GM13976 (cell line): ENCODE results near the gene COL7A1.

Experiments
- DNase-seq: peaks from one replicate; pipeline ENCODE4 v3.0.0; 2012; ENCODE audit warnings: low spot score
- in situ Hi-C: fragments of 300-500 bp; cut with MboI; formaldehyde crosslinking; loops from one replicate; pipeline ENCODE4 v1.12.0; 2022; ENCODE audit warnings: low sequenced_read_pairs, mixed read lengths, inconsistent platforms; ENCODE audit not compliant: unreplicated experiment
- TF ChIP-seq, protein P1 (sequence below): IDR thresholded peaks from 2 replicates; pipeline ENCODE4 v1.5.1; 2012; ENCODE audit warnings: borderline replicate concordance, mild to moderate bottlenecking; ENCODE audit not compliant: insufficient read depth; ENCODE audit errors: extremely low read depth, missing control alignments, control extremely low read depth

COL7A1 gene

DNA sequence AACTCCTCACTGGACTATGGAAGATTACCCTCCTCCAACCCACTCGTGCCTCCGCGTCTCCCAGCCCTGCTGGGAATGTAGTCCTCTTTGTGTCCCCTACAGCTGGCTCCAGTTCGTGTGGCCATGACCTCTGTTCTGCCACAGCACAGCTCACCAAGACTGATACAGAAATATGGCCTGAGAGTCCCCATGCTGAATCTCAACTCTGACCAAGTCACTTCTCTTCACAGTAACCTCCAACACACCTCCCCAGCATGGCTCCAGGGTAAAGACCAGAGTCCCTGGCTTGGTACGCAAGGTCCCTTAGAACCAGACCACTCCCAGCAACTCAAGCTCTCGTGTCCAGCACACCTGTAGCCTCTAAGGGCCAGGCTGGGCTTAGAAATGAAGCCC lies 2.3 kb upstream of the COL7A1 start:
- no peak for DNase-seq
- in situ Hi-C loops = no loop called here

DNA sequence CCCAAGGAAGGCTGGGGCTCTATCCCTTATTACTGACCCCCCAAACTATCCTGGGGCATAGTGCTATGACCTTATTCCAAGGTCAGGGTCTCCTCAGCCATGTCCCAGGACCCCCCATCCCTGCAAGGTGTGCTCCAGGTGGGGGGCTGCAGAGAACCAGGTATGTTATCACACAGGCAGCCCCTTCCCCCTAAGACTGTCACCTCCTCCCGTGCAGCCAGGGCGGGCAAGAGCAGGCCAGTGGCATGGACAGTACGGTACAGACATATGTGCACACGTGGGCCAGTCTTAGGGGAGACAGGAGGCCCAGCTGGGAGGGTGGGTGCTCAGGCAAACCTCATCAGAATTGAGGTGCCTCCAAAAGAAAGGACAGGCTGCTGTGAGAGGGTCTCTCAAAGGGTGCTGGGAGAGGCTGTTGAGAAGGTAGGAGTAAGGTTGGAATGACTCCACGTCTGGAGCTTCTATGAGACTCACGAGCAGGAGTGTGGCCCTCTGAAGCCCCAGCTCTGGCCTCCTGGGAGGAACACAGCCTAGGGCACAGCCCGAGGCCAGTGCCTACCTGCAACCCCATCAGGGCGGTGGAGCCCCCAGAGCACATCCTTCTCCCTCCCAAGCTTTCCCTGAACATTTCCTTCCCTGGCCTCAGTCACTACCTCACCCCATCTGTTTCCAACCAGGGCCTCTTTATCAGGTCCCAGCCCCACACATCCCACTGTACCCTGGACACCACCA lies 1.7 kb upstream of the COL7A1 start:
- TF ChIP-seq, protein P1, sequence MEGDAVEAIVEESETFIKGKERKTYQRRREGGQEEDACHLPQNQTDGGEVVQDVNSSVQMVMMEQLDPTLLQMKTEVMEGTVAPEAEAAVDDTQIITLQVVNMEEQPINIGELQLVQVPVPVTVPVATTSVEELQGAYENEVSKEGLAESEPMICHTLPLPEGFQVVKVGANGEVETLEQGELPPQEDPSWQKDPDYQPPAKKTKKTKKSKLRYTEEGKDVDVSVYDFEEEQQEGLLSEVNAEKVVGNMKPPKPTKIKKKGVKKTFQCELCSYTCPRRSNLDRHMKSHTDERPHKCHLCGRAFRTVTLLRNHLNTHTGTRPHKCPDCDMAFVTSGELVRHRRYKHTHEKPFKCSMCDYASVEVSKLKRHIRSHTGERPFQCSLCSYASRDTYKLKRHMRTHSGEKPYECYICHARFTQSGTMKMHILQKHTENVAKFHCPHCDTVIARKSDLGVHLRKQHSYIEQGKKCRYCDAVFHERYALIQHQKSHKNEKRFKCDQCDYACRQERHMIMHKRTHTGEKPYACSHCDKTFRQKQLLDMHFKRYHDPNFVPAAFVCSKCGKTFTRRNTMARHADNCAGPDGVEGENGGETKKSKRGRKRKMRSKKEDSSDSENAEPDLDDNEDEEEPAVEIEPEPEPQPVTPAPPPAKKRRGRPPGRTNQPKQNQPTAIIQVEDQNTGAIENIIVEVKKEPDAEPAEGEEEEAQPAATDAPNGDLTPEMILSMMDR = no peak
- in situ Hi-C loops = no loop called here
- DNase-seq = no peak

More for the DNA sequence above, 2.3 kb upstream of the COL7A1 start:
- TF ChIP-seq, protein P1 = no peak

DNA sequence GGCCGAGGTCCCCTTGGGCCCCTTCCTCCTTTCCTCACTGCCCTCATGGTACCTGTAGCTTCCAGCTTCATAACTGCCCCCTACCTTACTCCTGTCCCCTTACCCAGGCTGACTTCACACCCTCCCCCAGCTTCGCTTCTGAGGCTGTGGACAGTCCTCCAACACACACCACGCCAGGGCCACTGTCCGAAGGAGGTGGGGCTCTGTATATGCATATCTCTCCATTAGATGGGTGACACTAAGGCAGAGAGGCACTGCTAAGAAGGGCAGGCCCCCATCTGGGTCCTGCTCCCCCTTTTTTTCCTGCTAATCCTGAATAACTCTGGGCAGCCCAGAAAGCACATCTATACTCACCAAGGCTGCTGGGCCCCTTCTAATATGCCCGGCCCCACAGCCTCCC lies 1.0 kb upstream of the COL7A1 start:
- in situ Hi-C loops = no loop called here
- TF ChIP-seq, protein P1 = no peak
- no peak for DNase-seq

DNA sequence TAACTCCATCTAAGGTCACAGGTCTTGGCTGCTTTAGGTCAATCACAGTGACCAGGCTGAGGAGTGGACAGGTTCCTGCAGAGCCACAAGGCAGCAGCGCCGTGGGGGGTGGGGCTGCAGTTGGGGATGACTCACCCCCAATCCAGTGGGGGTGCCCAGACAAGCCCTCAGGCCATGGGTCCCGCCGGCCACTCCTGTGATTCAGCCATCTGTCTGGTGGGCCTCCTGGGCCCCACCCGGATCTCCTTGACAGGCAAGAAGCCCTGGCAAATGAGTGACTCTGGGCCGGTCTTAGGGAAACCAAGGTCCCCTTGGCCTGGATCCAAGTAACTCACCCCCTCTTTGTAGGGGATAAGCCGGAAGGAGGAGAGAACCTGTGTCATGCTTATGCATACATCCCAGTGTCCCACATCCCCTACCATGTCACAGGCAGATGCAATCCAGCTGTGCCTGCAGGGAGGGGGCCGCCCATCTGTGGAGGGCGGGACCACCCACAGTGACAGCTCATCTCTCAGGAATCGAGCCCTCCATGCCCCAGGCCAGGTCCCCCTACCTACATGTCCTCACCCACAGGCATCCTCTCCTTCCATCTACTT lies 495 bp upstream of the COL7A1 start:
- no peak for DNase-seq
- in situ Hi-C loops = no loop called here
- TF ChIP-seq, protein P1 = no peak

DNA sequence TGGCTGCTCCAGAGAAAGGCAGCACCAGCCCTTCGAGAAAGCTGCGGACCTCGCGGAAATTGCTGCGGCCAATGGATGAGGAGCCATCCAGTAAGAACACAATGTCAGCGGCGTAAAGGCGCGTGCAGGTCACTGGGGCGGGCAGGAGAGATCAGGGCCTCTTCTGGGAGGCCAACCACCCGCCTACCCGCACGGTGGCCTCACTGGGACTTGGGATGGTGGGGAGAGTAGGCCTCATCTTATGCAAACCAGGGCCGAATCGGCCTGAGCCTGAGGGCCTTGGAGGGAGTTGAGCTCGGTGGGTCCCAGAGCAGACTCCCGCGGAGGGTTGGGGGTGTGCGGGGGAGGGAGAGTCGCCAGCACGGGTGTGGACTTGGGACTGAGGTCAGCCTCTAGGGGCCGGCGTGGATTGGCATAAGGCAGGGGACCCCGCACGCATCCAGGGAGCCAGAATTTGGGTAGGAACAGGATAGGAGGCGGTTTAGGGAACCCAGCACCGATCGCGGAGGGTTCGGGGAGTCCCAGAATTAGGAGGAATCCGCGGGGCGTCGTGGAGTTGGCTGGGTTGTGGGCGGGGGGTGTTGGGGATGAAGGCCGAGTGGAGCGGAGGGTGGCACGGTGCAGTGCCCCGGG lies 596 bp downstream of the COL7A1 start:
- no peak for DNase-seq
- in situ Hi-C loops = no loop called here
- TF ChIP-seq, protein P1 = no peak

DNA sequence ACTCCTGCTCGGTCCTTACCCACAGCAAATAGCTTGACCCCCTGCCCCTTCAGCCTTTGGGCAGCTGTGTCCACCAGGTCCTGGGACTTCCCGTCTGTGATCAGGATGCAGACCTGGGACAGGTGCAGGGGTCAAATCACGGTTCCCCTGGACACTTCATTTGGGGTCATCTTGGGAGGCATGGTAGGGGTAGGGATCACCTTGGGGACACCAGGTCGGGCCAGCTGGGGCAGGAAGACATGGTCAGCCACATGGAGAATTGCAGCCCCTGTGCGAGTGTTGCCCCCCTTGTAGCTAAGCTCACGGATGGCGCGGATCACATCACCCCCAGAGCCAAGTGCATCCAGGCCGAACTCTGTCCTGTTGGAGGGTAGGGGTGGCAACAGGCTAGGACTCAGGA lies 1.8 kb downstream of the COL7A1 start:
- in situ Hi-C loops = no loop called here
- TF ChIP-seq, protein P1 = no peak
- DNase-seq = no peak
